ENCODE measurements around the gene GRP. TPM values are rescaled to one million over a fixed set of nuclear protein-coding genes. Genes with fewer than 3 reads are reported as not detected.
A peak's percentile ranks its signal among the peaks of the same experiment; 100 is the strongest.

The GRP gene
- total RNA-seq, 1 experiment from 2014 or later = not detected

DNA sequence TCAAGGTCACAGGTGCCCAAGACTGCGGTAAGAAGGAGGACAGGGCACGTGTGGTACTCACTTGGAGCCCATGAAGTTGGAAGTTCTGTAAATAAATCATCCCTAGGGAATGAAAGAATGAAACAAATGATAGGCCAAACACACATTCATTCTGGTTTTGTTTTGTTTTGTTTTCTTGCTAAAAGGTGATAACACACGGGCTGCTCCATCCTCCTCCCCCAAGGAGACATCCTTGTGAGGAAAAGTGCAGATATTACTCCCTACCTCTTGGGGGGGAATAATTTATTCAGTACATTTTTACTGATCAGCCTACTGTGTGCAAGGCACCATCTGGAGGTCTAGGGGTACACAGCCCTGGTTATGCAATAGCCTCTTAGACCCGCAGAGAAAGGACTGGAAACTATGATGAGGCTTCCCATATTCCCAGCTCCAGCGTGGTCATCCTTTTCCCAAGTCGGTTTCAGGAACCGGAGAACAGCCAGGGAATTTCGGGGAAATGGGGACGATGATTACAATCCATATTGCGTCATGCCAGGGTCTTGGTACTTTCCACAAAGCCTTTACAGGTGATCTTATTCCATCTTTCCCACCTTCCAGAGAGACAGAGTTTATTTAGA, 47.0 kb downstream of the GRP start:
- no peak for DNase-seq (ENCODE audit: extremely low read depth, low read depth)

DNA sequence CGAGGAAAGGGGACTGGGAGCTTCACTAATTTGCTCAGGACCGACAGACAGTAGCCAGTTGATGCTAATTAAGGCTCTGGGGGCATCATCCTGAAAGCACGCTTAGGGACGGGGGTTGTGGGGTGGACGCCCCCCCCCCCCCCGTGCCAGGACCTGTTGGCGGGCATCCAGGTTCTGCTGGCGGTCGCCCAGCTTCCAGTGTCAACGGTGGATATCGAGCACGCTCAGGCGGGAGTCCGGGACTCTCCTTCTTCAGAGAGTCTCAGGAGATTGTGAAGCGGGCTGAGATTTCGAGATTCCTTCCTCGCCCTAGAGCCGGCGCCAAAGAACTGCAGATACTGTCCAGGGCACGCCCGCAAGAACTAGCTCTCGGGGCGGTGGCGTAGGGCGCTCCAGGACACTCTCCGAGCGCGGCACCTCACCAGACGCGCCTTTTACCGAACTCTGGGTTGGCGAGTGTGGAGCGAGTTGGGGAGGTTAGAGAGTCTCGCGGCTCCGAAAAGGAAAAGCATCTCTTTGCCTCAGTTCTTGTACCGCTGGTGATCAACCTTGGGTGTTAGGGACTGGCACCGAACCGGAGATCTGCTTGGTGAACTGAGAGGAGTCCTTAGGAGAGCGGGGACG, 47.7 kb downstream of the GRP start:
- no peak for DNase-seq (ENCODE audit: extremely low read depth, low read depth)

DNA sequence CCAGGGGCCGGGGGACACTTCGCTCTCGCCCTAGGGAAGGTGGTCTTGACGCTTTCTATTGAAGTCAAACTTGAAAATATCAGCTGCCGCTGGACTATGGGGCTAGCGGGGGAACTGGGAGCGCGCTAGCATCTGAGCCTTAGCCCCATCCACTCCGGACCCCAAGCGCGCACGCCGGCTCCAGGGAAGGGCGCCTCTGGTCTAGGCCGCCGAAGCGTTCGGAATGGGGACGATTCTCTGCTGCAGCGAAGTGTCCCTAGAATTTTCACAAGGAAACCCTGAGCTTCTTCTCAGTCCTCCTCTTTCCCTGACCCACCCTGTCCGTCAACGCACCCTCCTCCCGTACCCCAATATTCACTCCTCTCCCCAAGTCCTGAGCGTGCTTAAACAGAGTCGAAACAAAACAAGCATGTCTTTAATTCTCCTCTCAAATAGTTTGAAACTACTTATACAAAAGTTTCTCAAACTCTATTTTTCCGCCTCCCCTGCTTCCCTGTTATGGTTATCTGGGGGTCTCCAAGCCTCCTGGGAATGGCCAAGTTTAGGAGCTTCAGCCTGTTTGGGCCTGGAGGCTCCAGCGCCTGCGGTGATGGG, 48.3 kb downstream of the GRP start:
- no peak for DNase-seq (ENCODE audit: extremely low read depth, low read depth)

DNA sequence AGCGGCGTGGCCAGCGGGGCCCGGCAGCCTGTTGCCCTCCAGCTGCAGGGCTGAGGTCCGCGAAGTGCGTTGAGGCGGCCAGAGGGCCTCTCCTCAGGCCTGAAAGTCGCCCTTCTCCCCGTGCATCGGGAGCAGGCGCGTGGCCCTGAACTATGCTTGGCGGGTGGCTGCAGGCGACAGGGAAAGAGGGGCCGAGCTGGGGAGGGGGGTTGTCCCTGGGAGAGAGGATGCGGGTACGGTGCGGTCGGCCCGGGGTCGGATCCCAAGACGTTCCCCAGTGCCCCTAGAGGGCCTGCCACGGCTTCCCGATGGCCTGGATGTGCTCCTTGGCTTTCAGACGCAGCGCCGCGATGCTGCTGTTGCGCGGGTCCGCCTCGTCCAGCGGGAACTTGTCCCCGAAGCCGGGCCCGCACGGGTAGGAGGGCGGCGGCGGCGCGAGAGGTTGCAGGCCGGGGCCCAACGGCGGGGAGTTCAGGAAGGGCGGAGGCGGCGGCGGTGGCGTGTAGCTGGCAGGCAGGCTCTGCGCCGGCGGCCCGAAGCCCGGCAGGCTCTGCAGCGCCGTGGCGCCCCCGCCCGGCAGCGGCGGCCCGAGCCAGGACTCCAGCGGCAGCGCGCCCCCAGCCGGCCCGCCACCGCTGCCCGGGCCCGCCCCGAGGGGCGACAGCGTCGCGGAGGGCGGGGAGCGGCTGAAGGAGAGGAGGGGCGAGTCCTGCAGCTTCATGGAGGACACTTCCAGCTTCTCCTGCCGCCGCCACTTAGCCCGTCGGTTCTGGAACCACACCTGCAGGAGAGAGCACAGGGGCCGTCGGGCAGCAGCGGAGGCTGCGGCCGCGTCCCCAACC, 49.0 kb downstream of the GRP start:
- DNase-seq (ENCODE audit: extremely low read depth, low read depth) = peak; percentile 43

DNA sequence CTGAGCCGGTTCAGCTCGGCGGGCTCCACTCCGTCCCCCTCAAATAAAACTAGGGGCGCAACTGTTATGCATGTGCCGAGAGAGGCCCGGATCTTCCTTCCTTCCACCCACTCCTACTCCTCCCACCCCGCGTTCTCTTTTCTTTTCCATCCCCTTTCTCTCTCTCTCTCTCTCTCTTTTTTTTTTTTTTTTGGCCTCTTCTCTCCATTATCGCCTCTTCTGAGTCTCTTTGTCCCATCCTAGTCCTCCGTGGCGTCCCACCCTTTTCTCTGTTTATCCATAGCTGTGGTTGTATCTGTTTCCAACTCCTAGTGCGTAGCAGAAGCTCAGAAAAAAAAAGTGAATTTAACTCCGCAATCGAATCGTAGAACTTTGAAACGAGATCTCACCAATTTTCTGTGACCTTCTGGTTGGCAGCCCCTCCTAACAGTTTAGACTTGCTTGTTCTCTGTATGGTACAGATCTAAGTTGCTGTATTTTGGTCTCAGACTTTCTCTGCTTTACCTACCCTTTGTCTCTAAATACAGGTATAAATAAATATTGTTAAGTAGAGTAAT, 49.7 kb downstream of the GRP start:
- DNase-seq (ENCODE audit: extremely low read depth, low read depth) = no peak

DNA sequence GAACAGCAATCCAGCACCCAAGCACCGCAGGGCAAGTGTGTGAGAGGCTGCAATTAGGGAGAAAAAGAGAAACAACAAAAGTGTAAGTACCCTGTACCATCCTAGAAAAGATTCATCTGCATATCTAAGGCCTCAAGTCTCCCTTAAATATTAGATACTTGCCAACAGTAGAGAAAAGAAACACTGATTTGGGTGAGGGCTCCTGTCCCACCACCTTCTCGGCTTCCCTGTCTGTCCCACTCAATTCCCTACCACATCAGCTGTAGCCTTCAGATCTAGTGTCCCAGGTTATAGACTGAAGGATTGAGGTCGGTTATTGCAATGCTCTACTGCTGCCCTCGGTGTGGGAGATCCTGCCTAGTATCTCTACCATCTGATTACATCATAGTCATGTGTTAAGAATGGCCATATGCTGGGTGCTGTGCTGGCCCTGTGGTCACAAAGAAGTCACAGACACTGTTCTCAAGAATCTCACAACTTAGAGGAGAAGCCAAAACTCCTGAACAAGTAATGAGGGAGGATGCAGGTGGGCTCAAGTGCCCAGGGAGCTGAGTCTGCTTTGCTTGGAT, 50.8 kb downstream of the GRP start:
- DNase-seq (ENCODE audit: extremely low read depth, low read depth) = no peak

DNA sequence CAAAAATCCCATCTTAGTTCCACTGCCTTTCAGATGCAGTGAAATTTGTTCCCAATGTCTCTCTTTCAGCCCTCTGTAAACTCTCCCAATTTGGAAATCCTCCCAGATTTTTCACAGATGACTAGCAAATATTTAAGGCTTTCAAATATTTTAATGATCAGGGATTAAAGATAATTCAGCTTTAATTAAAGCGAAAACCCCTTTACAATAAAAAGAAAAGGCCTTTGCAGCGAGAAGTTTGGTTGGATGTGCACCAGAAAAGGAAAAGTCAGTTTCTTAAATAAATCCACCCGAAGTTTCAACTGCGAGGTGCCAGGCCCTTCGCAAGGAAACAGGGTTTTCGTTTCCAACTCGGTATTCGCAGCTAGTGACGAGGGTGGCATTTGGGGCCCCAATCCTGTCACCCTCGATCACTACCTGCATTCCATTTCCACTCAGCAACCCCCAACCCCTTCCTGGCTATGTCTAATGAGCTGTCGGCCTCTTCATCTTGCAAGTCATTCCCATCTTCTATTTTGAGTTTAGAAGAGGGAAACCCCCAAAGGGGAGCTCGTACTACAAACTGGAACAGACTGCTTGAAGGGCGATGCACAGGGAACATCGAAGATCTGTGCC, 51.8 kb downstream of the GRP start:
- DNase-seq (ENCODE audit: extremely low read depth, low read depth) = no peak

- no peak for DNase-seq (ENCODE audit: extremely low read depth, low read depth)
These were observed 52.4 kb downstream of the GRP start for GRCh38 chr18:59272221-59272888.

DNA sequence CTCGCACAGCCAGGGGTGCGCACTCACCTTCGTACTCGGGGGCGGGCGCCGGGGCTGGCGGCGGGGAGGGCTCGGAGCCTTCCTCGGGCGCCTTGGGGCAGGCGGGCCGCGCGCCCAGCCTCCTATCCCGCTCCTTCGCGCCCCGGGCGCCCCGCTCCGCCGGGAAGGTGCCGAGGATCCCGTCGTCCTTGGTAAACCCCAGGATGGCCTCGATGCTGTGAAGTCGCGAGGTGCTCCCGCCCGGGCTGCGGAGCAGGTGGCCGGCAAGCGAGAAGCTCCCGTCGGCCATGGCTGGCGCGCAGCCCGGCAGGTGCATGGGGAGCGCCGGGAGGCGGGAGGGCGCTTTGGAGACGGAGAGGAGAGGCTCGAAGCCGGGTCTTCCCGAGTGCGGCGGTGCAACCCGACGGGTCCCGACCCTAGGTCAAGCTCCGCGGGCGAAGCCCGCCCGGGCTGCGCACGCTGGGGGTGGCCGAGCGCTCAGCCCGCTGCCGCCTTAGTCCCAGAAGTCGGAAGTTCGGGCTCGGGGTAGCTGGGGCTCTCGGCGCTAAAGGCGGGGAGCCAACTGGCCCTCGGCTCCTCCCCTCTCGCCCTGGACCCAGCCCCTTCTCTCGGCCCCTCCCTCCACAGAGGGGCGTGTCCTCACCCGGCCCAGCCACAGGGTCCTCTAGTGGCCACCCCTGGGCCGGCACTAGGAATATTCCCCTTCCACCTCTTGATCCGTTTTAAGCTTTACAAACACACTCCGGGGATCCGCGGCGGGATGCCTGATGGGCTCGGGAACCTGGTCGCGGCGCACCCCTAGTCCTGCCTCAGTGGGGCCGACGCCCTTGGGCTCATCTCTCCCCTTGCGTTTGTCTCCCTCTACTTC, 53.2 kb downstream of the GRP start, which contains the start of gene RAX:
RAX (minus strand) TSS at position 564 of the 868 bp plus-strand sequence; CDS start at position 316, 248 bp downstream.
- DNase-seq (ENCODE audit: extremely low read depth, low read depth) = no peak

DNA sequence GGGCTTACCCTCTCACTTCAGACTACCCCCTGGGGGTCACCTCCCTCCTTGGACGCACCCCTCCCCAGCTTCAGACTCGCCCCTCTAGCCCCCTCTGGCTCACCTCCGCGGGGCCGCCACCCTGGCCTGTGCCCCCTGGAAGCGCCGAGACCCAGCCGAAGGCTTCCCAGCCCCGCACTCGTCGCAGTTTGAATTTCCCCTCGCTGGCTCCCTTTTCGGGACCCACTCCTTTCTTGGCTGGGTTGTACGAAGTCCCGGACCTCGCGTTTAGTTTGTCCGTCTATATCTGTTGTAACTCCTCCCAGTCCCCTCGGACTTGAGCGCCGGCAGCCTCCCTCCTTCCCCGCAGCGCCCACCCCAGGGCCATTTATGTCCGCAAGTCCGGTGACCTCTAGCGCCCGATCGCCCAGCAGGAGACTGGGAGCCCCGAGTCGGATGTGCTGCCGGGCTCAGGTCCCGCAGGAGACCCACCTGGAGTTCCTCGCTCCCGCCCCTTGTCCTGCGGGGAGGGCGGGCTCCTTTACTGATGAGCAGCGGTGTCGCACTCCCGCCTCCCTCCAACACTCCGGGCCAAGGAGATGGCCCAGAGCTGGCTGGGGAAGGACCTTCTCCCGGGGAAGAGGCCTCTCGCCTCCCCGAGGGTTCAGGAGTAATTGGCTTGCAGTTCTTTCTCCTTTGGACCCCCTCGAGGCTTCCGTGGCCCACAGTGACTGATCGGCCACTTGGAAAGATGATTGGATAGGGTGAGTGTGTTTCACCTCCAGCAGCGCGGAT, 54.0 kb downstream of the GRP start:
- no peak for DNase-seq (ENCODE audit: extremely low read depth, low read depth)

- no peak for DNase-seq (ENCODE audit: extremely low read depth, low read depth)
These were observed 54.6 kb downstream of the GRP start for GRCh38 chr18:59274533-59274928.

GRCh38 chr18:59275406-59275949, 55.5 kb downstream of the GRP start:
- no peak for DNase-seq (ENCODE audit: extremely low read depth, low read depth)

GRCh38 chr18:59276047-59276446, 56.1 kb downstream of the GRP start:
- no peak for DNase-seq (ENCODE audit: extremely low read depth, low read depth)

- no peak for DNase-seq (ENCODE audit: extremely low read depth, low read depth)
These were observed 58.8 kb downstream of the GRP start for GRCh38 chr18:59278793-59279192.

DNA sequence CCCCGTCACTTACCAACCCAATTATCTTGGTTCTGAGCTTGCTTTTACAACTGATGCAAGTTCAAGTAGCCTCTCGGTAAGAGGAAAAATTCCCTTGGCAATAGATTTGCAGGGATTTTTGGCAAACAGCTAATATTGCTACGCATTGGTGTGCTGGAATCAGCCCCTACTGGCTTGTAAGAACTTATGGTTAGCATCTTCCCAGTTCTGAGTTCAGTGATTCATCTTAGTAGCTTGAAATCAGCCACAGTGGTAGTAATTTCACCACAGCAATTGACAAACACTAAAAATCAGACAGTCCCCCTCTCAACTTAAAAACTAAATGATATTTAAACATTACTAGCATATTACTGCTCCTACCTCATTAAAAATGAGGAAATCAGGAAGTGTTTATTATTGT, 59.2 kb downstream of the GRP start:
- DNase-seq (ENCODE audit: extremely low read depth, low read depth) = no peak

- no peak for DNase-seq (ENCODE audit: extremely low read depth, low read depth)
These were observed 59.8 kb downstream of the GRP start for GRCh38 chr18:59279722-59280121.
